ENCODE measurements around the gene PHAX.
"Not testable (repeated sequence)": the region's sequence is repeated elsewhere in the genome, so short reads cannot be mapped to it uniquely, and the experiment has no call there.

DNA sequence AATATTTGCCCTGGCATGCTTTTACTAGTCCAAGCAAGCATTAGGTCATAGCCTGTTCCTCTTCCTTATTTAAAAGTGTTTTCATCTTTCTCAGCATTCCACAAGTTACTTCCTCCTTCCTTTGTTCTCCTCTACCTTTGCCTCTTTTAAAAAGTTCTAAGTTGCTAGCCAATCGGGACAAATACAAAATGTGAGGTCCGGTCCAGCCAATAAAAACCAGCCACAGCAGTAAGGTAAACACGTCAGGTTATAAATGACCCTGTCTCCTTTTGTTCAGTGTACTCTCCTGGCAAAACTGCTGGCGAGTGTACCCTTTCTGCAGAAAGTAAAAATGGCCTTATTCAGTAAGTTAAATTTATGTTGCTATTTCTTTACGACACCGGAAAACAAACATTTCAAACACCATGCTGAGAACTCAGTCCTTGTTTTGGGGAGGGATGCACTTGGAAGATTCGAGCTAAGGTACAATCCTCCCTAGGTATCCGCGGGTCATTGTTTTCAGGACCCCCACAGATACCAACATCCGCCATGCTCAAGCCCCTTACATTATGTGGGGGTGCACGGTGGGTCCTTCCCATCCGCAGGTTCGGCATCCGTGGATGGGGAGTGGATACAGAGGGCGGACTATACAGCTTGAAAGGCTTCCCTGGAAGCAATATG is 646 bp upstream of the PHAX start:
- TF ChIP-seq, protein P1, sequence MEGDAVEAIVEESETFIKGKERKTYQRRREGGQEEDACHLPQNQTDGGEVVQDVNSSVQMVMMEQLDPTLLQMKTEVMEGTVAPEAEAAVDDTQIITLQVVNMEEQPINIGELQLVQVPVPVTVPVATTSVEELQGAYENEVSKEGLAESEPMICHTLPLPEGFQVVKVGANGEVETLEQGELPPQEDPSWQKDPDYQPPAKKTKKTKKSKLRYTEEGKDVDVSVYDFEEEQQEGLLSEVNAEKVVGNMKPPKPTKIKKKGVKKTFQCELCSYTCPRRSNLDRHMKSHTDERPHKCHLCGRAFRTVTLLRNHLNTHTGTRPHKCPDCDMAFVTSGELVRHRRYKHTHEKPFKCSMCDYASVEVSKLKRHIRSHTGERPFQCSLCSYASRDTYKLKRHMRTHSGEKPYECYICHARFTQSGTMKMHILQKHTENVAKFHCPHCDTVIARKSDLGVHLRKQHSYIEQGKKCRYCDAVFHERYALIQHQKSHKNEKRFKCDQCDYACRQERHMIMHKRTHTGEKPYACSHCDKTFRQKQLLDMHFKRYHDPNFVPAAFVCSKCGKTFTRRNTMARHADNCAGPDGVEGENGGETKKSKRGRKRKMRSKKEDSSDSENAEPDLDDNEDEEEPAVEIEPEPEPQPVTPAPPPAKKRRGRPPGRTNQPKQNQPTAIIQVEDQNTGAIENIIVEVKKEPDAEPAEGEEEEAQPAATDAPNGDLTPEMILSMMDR (IDR thresholded peaks at IDR 0.05; ENCODE audit: low read depth, low read length), result not testable (repeated sequence)
- TF ChIP-seq EZH2phosphoT487 (IDR thresholded peaks at IDR 0.05; ENCODE audit: low read depth), result not testable (repeated sequence)
